ENCODE results near the gene ITPR1.

The ITPR1 gene

DNA sequence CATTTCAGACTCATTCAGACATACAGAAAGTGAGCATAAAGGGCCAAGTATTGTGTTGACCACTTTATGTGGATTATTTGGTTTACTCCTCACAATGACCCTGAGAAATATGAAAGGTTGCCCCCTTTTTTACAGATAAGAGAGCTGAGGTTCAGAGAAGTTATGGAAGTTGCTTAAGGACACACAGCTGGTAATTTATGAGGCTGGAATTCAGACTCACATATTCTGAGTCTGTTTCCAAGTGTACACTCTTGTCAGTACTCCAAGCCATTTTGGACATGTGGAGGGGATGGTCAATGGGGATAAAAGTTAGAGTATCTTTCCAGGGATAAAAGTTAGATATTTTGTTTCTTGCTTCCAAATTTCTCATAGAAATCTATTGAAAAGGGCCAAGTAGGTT is 15.9 kb downstream of the ITPR1 start:
- Histone ChIP-seq H3K18ac (ENCODE audit: low read length) (no peak overlapping the region), H2BK5ac (ENCODE audit: low read length) (no peak overlapping the region), H3K56ac (ENCODE audit: low read length) (no peak overlapping the region), H3K27me3 (ENCODE audit: insufficient read depth, low read length, poor library complexity) (no peaks in the 10 kb centered on the region), H4K8ac (ENCODE audit: low read depth, low read length) (no peak overlapping the region), H3K4me3 (ENCODE audit: low read length) (no peak overlapping the region), H3K4me2 (ENCODE audit: low read length) (no peak overlapping the region), H3K27ac (ENCODE audit: low read depth, low read length) (no peak overlapping the region), H3K36me3 (ENCODE audit: control insufficient read depth, insufficient read depth, low read length) (no peaks in the 10 kb centered on the region), H2AK5ac (ENCODE audit: low read length) (no peak overlapping the region), H2BK15ac (replicated peaks; ENCODE audit: low read depth) (no peak overlapping the region), H3K4ac (ENCODE audit: low read depth, low read length) (no peak overlapping the region), H4K5ac (ENCODE audit: low read length) (no peak overlapping the region), H3K79me2 (ENCODE audit: control insufficient read depth, insufficient read depth, low read length) (no peaks in the 10 kb centered on the region), H3K79me1 (ENCODE audit: low read length) (no peaks in the 10 kb centered on the region), H3K4me1 (ENCODE audit: control insufficient read depth, low read depth, low read length) (no peaks in the 10 kb centered on the region), H2BK120ac (ENCODE audit: low read depth, low read length) (no peak overlapping the region), H3K23ac (ENCODE audit: low read length) (no peak overlapping the region), H3K9ac (ENCODE audit: low read length) (no peak overlapping the region)
- no peak for DNase-seq

DNA sequence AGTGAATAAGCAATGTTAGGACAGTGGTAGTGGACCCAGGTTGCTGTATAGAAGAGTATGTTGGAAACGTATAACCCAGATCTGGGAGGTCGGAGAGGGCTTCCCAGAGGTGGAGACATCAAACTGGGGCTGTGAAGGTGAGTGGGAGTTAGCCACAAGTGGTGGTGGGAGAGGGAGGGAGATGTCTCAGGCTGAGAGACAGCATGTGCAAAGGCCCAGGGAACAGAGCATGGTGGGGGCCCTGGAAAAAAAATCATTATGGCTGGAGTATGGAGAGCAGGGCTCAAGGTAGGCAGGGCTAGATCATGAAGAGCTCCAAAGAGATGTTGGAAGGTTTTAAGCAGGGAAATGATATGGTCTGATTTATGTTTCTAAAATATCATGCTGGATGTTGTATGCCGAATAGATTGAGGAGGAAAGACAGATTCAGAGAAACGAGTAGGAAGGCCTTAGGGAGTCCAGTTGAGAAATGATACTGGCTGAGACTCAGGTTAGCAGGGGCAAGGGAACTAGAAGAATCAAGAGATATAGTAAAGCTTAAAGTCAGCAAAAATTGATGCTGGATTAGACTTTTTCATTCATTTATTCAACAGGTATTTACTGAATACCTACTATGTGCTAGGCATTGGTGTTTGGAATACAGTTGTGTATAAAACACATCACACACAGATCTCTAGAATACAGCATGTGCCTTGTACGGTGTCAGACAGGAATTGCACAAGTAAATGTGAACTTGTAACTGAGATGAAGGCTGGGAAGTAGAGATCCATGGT is 17.0 kb downstream of the ITPR1 start:
- Histone ChIP-seq H3K4me2 (ENCODE audit: low read length) (no peak overlapping the region), H3K9ac (ENCODE audit: low read length) (no peak overlapping the region), H4K8ac (ENCODE audit: low read depth, low read length) (no peak overlapping the region), H3K79me2 (ENCODE audit: control insufficient read depth, insufficient read depth, low read length) (no peaks in the 10 kb centered on the region), H3K27me3 (ENCODE audit: insufficient read depth, low read length, poor library complexity) (no peaks in the 10 kb centered on the region), H3K56ac (ENCODE audit: low read length) (no peak overlapping the region), H3K18ac (ENCODE audit: low read length) (no peak overlapping the region), H3K4me1 (ENCODE audit: control insufficient read depth, low read depth, low read length) (peaks cover 4% of the 10 kb centered on the region), H4K5ac (ENCODE audit: low read length) (no peak overlapping the region), H3K4me3 (ENCODE audit: low read length) (no peak overlapping the region), H2BK120ac (ENCODE audit: low read depth, low read length) (no peak overlapping the region), H2AK5ac (ENCODE audit: low read length) (no peak overlapping the region), H2BK5ac (ENCODE audit: low read length) (no peak overlapping the region), H2BK15ac (replicated peaks; ENCODE audit: low read depth) (no peak overlapping the region), H3K27ac (ENCODE audit: low read depth, low read length) (no peak overlapping the region), H3K36me3 (ENCODE audit: control insufficient read depth, insufficient read depth, low read length) (no peaks in the 10 kb centered on the region), H3K79me1 (ENCODE audit: low read length) (no peaks in the 10 kb centered on the region), H3K23ac (ENCODE audit: low read length) (no peak overlapping the region), H3K4ac (ENCODE audit: low read depth, low read length) (no peak overlapping the region)
- no CpG with 5 or more reads among the region's 5 CpGs for WGBS (ENCODE audit: extremely low coverage, insufficient coverage, low lambda C conversion rate)
- DNase-seq: no peak

DNA sequence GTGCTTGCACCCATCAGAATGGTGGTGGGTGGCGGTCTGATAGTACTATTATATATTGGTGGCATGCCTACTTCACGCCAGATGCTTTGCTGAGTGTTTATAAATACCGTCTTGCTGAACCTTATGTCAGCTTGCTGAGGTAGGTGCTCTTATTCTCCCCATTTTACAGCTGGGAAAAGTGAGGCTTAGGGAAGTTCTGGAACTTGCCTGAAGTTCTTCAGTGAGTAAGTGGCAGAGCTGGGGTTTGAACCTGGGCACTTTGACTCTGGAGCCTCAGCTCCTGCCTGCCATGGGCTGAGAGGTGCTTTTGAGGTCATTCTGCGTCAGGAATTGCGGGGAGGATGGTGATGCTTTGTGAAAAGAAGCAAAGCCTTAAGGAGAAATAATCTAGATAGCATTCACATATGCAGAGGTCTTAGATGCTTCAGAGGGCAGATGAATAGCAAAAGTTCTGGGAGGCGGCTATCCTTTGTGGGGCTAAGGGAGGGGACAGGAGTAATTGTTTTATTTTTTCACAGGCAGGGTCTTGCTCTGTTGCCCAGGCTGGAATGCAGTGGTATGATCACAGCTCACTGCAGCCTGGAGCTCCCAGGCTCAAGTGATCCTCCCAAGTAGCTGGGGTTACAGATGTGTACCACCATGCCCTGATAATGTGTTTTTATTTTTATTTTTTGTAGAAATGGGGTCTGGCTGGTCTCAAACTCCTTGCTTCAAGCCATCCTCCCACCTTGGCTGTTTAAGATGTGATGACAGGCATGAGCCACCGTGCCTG is 18.5 kb downstream of the ITPR1 start:
- H2AK5ac ChIP-seq (ENCODE audit: low read length): no peak overlapping the region
- DNase-seq: no peak
- H3K23ac ChIP-seq (ENCODE audit: low read length): no peak overlapping the region

DNA sequence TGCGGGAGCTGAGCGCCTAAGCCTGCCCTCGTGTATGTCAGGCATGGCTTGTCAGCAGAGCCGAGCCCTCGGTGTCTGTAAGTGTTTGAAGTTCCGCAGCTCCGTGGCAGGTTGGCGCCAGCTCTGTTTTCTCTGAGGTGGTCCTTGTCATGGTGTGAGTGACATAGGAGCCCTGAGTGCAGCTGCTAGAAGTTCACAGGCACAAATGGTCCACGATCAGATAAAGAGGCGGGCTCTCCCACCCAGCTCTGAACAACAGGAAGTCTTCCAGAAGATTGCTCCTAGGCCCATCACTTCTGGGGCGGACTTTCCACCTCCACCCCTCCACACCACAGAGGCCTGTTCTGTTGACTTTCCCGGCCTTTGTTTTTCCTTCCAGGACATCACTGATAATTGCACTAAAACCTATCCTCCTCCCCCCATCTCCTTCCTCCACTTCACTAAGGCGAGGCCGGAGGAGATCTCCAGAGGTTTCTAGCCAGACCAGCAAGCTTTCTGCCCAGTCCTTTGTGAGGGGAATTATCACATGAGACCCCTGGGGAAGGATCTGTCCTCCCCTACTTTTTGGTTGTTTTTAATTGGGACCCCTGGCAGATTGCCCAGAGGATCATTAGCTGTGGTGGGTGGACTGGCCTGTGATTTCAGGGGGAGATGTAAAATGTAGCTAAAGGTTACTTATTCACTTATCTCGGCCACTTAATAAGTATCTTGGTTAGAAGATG is 19.9 kb downstream of the ITPR1 start:
- Histone ChIP-seq H3K4me2 (ENCODE audit: low read length) (no peak overlapping the region), H3K23ac (ENCODE audit: low read length) (no peak overlapping the region), H3K79me2 (ENCODE audit: control insufficient read depth, insufficient read depth, low read length) (no peaks in the 10 kb centered on the region), H3K4me1 (ENCODE audit: control insufficient read depth, low read depth, low read length) (peaks cover 6% of the 10 kb centered on the region), H2AK5ac (ENCODE audit: low read length) (no peak overlapping the region), H2BK5ac (ENCODE audit: low read length) (no peak overlapping the region), H3K27ac (ENCODE audit: low read depth, low read length) (peak overlapping the region; percentile 38), H3K4ac (ENCODE audit: low read depth, low read length) (no peak overlapping the region), H4K5ac (ENCODE audit: low read length) (no peak overlapping the region), H3K56ac (ENCODE audit: low read length) (no peak overlapping the region), H3K36me3 (ENCODE audit: control insufficient read depth, insufficient read depth, low read length) (no peaks in the 10 kb centered on the region), H3K9ac (ENCODE audit: low read length) (no peak overlapping the region), H4K8ac (ENCODE audit: low read depth, low read length) (no peak overlapping the region), H2BK15ac (replicated peaks; ENCODE audit: low read depth) (no peak overlapping the region), H3K79me1 (ENCODE audit: low read length) (no peaks in the 10 kb centered on the region), H3K18ac (ENCODE audit: low read length) (peak overlapping the region; percentile 66), H3K4me3 (ENCODE audit: low read length) (no peak overlapping the region), H3K27me3 (ENCODE audit: insufficient read depth, low read length, poor library complexity) (no peaks in the 10 kb centered on the region), H2BK120ac (ENCODE audit: low read depth, low read length) (no peak overlapping the region)
- WGBS (ENCODE audit: extremely low coverage, insufficient coverage, low lambda C conversion rate): no CpG with 5 or more reads among the region's 15 CpGs
- peak; percentile 90 for DNase-seq

More for the DNA sequence above, 18.5 kb downstream of the ITPR1 start:
- no peak overlapping the region for H2BK5ac ChIP-seq (ENCODE audit: low read length)
- H3K27me3 ChIP-seq (ENCODE audit: insufficient read depth, low read length, poor library complexity): no peaks in the 10 kb centered on the region
- H3K79me2 ChIP-seq (ENCODE audit: control insufficient read depth, insufficient read depth, low read length): no peaks in the 10 kb centered on the region
- H3K4me2 ChIP-seq (ENCODE audit: low read length): no peak overlapping the region
- no CpG with 5 or more reads among the region's 7 CpGs for WGBS (ENCODE audit: extremely low coverage, insufficient coverage, low lambda C conversion rate)
- H4K5ac ChIP-seq (ENCODE audit: low read length): no peak overlapping the region
- no peak overlapping the region for H3K18ac ChIP-seq (ENCODE audit: low read length)
- H3K4me3 ChIP-seq (ENCODE audit: low read length): no peak overlapping the region
- no peak overlapping the region for H3K9ac ChIP-seq (ENCODE audit: low read length)
- no peaks in the 10 kb centered on the region for H3K36me3 ChIP-seq (ENCODE audit: control insufficient read depth, insufficient read depth, low read length)
- H2BK120ac ChIP-seq (ENCODE audit: low read depth, low read length): no peak overlapping the region
- no peak overlapping the region for H2BK15ac ChIP-seq (replicated peaks; ENCODE audit: low read depth)
- no peak overlapping the region for H4K8ac ChIP-seq (ENCODE audit: low read depth, low read length)
- H3K4ac ChIP-seq (ENCODE audit: low read depth, low read length): no peak overlapping the region
- no peaks in the 10 kb centered on the region for H3K79me1 ChIP-seq (ENCODE audit: low read length)
- peaks cover 6% of the 10 kb centered on the region for H3K4me1 ChIP-seq (ENCODE audit: control insufficient read depth, low read depth, low read length)
- H3K27ac ChIP-seq (ENCODE audit: low read depth, low read length): no peak overlapping the region
- H3K56ac ChIP-seq (ENCODE audit: low read length): no peak overlapping the region

DNA sequence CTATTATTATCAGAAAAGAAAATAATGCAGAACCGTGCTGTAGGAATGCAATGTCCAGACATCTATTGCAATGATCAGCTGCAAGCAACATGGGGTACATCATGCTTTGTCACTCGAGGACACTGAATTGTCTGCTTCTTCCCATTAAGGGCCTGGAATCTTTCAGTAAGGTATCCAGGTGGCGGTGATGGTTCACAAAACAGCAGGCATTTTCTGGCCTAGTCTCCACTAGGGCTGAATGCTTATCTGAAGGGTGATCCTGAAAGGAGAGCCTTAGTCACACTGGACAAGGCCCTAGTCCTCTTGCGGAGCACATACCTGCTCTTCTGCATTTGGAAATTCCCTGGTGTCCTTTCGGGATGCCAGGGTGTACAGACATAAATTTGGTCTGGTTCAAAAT is 21.2 kb downstream of the ITPR1 start:
- Histone ChIP-seq H2BK5ac (ENCODE audit: low read length) (no peak overlapping the region), H3K4me3 (ENCODE audit: low read length) (no peak overlapping the region), H4K5ac (ENCODE audit: low read length) (no peak overlapping the region), H3K4me2 (ENCODE audit: low read length) (no peak overlapping the region), H3K4ac (ENCODE audit: low read depth, low read length) (no peak overlapping the region), H3K36me3 (ENCODE audit: control insufficient read depth, insufficient read depth, low read length) (no peaks in the 10 kb centered on the region), H3K23ac (ENCODE audit: low read length) (no peak overlapping the region), H3K79me2 (ENCODE audit: control insufficient read depth, insufficient read depth, low read length) (no peaks in the 10 kb centered on the region), H3K79me1 (ENCODE audit: low read length) (no peaks in the 10 kb centered on the region), H4K8ac (ENCODE audit: low read depth, low read length) (no peak overlapping the region), H3K18ac (ENCODE audit: low read length) (peak overlapping the region; percentile 6), H2BK120ac (ENCODE audit: low read depth, low read length) (no peak overlapping the region), H2AK5ac (ENCODE audit: low read length) (no peak overlapping the region), H3K56ac (ENCODE audit: low read length) (no peak overlapping the region), H2BK15ac (replicated peaks; ENCODE audit: low read depth) (no peak overlapping the region), H3K27me3 (ENCODE audit: insufficient read depth, low read length, poor library complexity) (no peaks in the 10 kb centered on the region), H3K4me1 (ENCODE audit: control insufficient read depth, low read depth, low read length) (peaks cover 6% of the 10 kb centered on the region), H3K9ac (ENCODE audit: low read length) (no peak overlapping the region), H3K27ac (ENCODE audit: low read depth, low read length) (no peak overlapping the region)
- peak; percentile 55 for DNase-seq
- no CpG with 5 or more reads among the region's 5 CpGs for WGBS (ENCODE audit: extremely low coverage, insufficient coverage, low lambda C conversion rate)
